GM12875 (cell line): ENCODE data around the gene GKN1.

Experiments
- H3K4me3 ChIP-seq: one replicate; pipeline ENCODE4 v1.5.1; 2011; ENCODE audit warnings: low read depth, low read length, control low read depth
- TF ChIP-seq, protein P1 (sequence below): IDR thresholded peaks from 2 replicates; pipeline ENCODE4 v1.5.1; 2011; ENCODE audit warnings: low read depth, mild to moderate bottlenecking, control low read depth, inconsistent platforms, low read length, moderate library complexity, borderline replicate concordance; ENCODE audit not compliant: insufficient read depth

GKN1 gene

DNA sequence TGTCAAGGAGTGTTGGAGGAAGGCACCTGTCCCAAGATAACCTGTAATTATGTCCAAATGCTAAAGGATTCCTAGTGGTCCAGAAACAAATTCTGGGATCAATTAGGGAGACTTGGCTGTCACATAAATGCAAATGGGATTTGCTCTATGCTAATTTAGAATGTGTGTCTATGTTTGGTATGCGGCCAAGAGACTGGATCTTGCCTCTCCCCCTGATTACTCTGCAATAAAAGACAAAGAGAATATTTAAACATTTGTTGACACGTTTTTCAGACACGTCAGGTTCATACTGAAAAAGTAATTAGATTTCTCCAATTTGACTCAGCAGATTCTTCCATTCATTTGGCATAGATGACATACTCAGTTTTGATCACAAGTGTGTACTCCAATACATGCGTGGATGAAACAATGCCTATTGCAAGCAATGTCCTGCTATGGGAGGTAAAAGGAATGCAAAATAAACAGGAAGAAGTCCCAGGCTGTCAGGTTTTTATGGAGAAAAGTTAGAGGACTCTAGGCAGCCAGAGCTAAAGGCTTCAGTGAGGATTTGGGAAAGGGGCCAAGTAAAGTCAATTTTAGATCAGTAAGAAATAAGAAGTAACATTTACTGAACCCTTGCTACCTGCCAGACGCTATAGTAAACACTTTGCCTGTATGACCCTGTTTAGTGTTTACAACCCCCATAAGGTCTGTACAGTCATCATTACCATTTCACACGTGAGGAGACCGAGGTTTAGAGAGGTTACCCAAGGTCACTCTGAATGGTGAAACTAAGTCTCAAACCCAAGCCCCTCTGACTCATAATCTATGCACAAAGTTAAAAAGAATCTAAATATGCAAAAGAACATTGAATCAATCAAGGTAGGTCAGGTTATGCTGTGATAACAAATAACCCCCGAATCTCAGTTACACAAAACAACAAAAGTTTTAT lies 46.3 kb downstream of the GKN1 start:
- TF ChIP-seq, protein P1, sequence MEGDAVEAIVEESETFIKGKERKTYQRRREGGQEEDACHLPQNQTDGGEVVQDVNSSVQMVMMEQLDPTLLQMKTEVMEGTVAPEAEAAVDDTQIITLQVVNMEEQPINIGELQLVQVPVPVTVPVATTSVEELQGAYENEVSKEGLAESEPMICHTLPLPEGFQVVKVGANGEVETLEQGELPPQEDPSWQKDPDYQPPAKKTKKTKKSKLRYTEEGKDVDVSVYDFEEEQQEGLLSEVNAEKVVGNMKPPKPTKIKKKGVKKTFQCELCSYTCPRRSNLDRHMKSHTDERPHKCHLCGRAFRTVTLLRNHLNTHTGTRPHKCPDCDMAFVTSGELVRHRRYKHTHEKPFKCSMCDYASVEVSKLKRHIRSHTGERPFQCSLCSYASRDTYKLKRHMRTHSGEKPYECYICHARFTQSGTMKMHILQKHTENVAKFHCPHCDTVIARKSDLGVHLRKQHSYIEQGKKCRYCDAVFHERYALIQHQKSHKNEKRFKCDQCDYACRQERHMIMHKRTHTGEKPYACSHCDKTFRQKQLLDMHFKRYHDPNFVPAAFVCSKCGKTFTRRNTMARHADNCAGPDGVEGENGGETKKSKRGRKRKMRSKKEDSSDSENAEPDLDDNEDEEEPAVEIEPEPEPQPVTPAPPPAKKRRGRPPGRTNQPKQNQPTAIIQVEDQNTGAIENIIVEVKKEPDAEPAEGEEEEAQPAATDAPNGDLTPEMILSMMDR: no peak
- no peak overlapping the region for H3K4me3 ChIP-seq

- no peak overlapping the region for H3K4me3 ChIP-seq
- TF ChIP-seq, protein P1: no peak
Observed at GRCh38 chr2:69021727-69022126, 47.3 kb downstream of the GKN1 start.

DNA sequence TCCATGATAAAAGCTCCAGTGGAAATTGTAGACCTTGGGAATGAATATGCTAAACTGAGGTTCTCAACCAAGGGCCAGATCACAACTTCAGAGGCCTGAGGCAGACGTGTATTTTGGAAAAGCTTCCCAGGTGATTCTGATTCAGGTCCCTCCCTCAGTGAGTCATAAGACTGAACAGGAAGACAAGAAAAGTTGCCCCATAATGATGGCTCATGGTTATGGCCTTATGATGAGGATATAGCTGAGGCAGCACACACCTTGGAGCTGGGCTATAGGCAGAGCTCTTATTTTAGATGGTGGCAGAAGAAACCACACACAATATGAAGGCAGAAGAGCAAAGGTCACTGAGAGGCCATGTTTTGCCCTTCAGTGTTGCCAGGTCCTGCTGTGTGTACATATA lies 48.1 kb downstream of the GKN1 start:
- no peak overlapping the region for H3K4me3 ChIP-seq
- TF ChIP-seq, protein P1: no peak

GRCh38 chr2:69023236-69023635 lies 48.8 kb downstream of the GKN1 start:
- H3K4me3 ChIP-seq: no peak overlapping the region
- TF ChIP-seq, protein P1: no peak

GRCh38 chr2:69026026-69026425 lies 51.6 kb downstream of the GKN1 start:
- TF ChIP-seq, protein P1: peak; percentile 52; the same call in 1 of the 2 replicates
- no peak overlapping the region for H3K4me3 ChIP-seq

DNA sequence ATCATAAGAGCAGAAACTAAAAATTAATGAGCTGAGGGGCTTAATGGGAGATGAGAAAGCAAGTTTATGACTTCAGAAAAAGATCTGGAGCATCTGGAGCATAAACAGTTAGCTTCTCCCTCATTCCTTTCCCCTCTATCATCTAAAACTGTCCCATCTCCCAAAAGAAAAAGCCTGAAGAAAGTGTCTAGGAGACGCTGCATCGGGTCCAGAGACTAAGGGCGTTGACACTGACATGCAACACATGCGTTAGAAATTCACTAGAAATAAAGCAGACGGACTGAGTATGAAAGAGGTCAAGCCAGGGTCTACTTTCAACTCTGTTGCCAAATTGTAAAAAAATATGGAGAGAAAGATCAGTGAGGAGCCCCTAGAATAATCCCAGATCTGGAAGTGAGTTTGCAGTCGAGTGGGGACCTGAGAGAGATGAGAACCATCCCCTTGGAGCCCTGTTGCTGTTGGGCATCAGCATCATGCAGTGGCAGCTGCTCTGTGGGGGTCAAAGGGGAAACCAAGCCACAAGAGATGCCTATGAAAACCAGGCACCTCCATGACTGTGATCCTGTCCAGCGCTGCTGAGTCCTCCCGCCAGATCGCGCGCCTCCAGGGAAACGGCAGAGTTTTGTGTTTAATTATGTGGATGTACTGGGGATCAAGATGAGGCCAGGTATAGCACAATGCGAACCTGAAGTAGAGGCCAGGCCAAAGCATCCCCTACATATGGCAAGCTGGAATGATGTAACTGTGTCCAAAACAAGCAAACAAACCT lies 52.4 kb downstream of the GKN1 start:
- TF ChIP-seq, protein P1: no peak
- H3K4me3 ChIP-seq: no peak overlapping the region
